GM12864 (cell line): Measurements from ENCODE around the gene KIF1A.

Experiments
- DNase-seq: peaks from one replicate; pipeline ENCODE4 v3.0.0-alpha.2; 2011; ENCODE audit warnings: low read depth
- H3K4me3 ChIP-seq: 2 replicates; pipeline ENCODE4 v1.5.1; 2011; ENCODE audit warnings: mild to moderate bottlenecking, low read depth, low read length, control low read depth
- CTCF ChIP-seq: IDR thresholded peaks from 2 replicates; pipeline ENCODE4 v1.5.1; 2011; ENCODE audit warnings: low read depth, mild to moderate bottlenecking, moderate library complexity, low read length, control low read depth, inconsistent platforms; ENCODE audit errors: missing control alignments

KIF1A gene

GRCh38 chr2:240840435-240841060 lies 20.5 kb upstream of the KIF1A start:
- DNase-seq, result no peak
- peak; percentile 57 for TF ChIP-seq CTCF
- no peak overlapping the region for H3K4me3 ChIP-seq

GRCh38 chr2:240839152-240840143 lies 19.4 kb upstream of the KIF1A start:
- DNase-seq, result no peak
- no peak overlapping the region for H3K4me3 ChIP-seq
- TF ChIP-seq CTCF, result no peak

GRCh38 chr2:240837621-240838020 lies 17.6 kb upstream of the KIF1A start:
- DNase-seq, result no peak
- no peak for TF ChIP-seq CTCF
- no peak overlapping the region for H3K4me3 ChIP-seq

GRCh38 chr2:240836781-240837467 lies 16.9 kb upstream of the KIF1A start:
- no peak overlapping the region for H3K4me3 ChIP-seq
- TF ChIP-seq CTCF, result no peak
- no peak for DNase-seq

DNA sequence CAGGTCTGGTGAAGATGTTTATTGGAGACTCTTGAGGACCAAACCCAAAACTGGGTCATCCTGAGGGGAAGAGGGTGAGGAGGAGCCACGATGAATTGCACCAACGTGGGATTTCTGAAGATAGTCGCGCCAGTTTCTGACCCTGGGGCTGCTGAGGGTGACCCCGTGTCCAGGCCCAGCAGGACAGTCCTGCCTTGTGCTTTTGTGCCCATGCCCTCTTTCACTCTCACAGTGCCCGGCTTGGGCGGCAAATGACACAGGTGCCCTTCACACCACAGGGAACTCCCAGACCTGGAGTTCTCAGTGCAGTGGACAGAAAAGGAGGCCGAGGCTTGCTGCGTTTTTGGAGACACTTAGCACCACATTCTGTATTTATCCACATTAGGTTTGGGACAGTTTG lies 15.5 kb upstream of the KIF1A start:
- DNase-seq, result no peak
- H3K4me3 ChIP-seq, result no peak overlapping the region
- no peak for TF ChIP-seq CTCF

GRCh38 chr2:240834377-240834975 lies 14.5 kb upstream of the KIF1A start:
- DNase-seq, result no peak
- H3K4me3 ChIP-seq, result no peak overlapping the region
- no peak for TF ChIP-seq CTCF
